ENCODE data around the gene ELMO2.

- TF ChIP-seq CTCF (conservative IDR thresholded peaks at IDR 0.05; ENCODE audit: low read depth, low read length) (no peak), RAD21 (IDR thresholded peaks at IDR 0.05; ENCODE audit: low read length) (no peak), MAZ (IDR thresholded peaks at IDR 0.05; ENCODE audit: borderline replicate concordance, low read depth, low read length) (no peak), SMC3 (IDR thresholded peaks at IDR 0.05; ENCODE audit: low read depth, low read length) (no peak), RFX5 (IDR thresholded peaks at IDR 0.05; ENCODE audit: low read depth, low read length) (no peak), BHLHE40 (IDR thresholded peaks at IDR 0.05; ENCODE audit: low read depth, low read length) (no peak), POLR2A (IDR thresholded peaks at IDR 0.05; ENCODE audit: low read depth, low read length) (no peak), RCOR1 (IDR thresholded peaks at IDR 0.05; ENCODE audit: insufficient replicate concordance, low read length) (no peak), CEBPB (IDR thresholded peaks at IDR 0.05; ENCODE audit: low read depth, low read length) (no peak)
Observed at GRCh38 chr20:46330831-46331371, 75.5 kb downstream of the ELMO2 start.
